Measurements from ENCODE around the gene KCNQ1. TPM values are rescaled to one million over a fixed set of nuclear protein-coding genes. Genes with fewer than 3 reads are reported as not detected.

Gene KCNQ1
- total RNA-seq, 3 donors from 2014 or later (not counting 1 experiment from before 2014, with no cell fraction given): 1.9 to 7.8 (median 3.3) TPM

GRCh38 chr11:2581151-2581930 is 136.5 kb downstream of the KCNQ1 start:
- ATAC-seq (no peak), DNase-seq (peak in 1 of 2 donors; percentile 12)
- intact Hi-C loops (cut with micrococcal nuclease): no loop called here
- no peaks in the 10 kb centered on the region for H3K36me3 Mint-ChIP-seq
- H3K4me1 Mint-ChIP-seq: no peaks in the 10 kb centered on the region
- no peaks in the 10 kb centered on the region for H3K4me1 ChIP-seq (ENCODE audit: control insufficient read depth, insufficient read depth, low read length)
- no peak overlapping the region for H3K4me3 Mint-ChIP-seq
- H3K36me3 ChIP-seq (ENCODE audit: control insufficient read depth, insufficient read depth, low read length): no peaks in the 10 kb centered on the region
- no peak overlapping the region for H3K4me3 ChIP-seq (ENCODE audit: low read length)
- 90% methylated on average over 22 of the region's 22 CpGs for WGBS (ENCODE audit: insufficient coverage)
- no peak overlapping the region for H3K27ac Mint-ChIP-seq
- H3K9me3 ChIP-seq (ENCODE audit: control insufficient read depth, insufficient read depth, low read length): no peaks in the 10 kb centered on the region
- no peaks in the 10 kb centered on the region for H3K27me3 Mint-ChIP-seq (ENCODE audit: low read depth in 2 of 2)
- no peaks in the 10 kb centered on the region for H3K9me3 Mint-ChIP-seq
- H3K27me3 ChIP-seq (ENCODE audit: control insufficient read depth, insufficient read depth, low read length): no peaks in the 10 kb centered on the region
- H3K27ac ChIP-seq (ENCODE audit: low read length): no peak overlapping the region
- TF ChIP-seq CTCF (IDR thresholded peaks at IDR 0.05): no peak

- DNase-seq (peak in 1 of 2 donors; percentile 3), ATAC-seq (no peak)
- Histone ChIP-seq H3K9me3 (ENCODE audit: control insufficient read depth, insufficient read depth, low read length) (no peaks in the 10 kb centered on the region), H3K27ac (ENCODE audit: low read length) (no peak overlapping the region), H3K4me3 (ENCODE audit: low read length) (no peak overlapping the region), H3K4me1 (ENCODE audit: control insufficient read depth, insufficient read depth, low read length) (no peaks in the 10 kb centered on the region), H3K27me3 (ENCODE audit: control insufficient read depth, insufficient read depth, low read length) (no peaks in the 10 kb centered on the region), H3K36me3 (ENCODE audit: control insufficient read depth, insufficient read depth, low read length) (no peaks in the 10 kb centered on the region)
- intact Hi-C loops (cut with micrococcal nuclease): no loop called here
- H3K27ac Mint-ChIP-seq: no peak overlapping the region
- WGBS (ENCODE audit: insufficient coverage): 88% methylated on average over 23 of the region's 23 CpGs
- TF ChIP-seq CTCF (IDR thresholded peaks at IDR 0.05): no peak
- no peak overlapping the region for H3K4me3 Mint-ChIP-seq
- no peaks in the 10 kb centered on the region for H3K36me3 Mint-ChIP-seq
- H3K27me3 Mint-ChIP-seq (ENCODE audit: low read depth in 2 of 2): no peaks in the 10 kb centered on the region
- H3K9me3 Mint-ChIP-seq: no peaks in the 10 kb centered on the region
- no peaks in the 10 kb centered on the region for H3K4me1 Mint-ChIP-seq
Observed at GRCh38 chr11:2581931-2582350, 137.1 kb downstream of the KCNQ1 start.

GRCh38 chr11:2582351-2582945 is 137.6 kb downstream of the KCNQ1 start:
- H3K9me3 Mint-ChIP-seq: no peaks in the 10 kb centered on the region
- H3K4me3 ChIP-seq (ENCODE audit: low read length): no peak overlapping the region
- DNase-seq (peak in 1 of 2 donors; percentile 10), ATAC-seq (no peak)
- TF ChIP-seq CTCF (IDR thresholded peaks at IDR 0.05): no peak
- H3K4me3 Mint-ChIP-seq: no peak overlapping the region
- no peaks in the 10 kb centered on the region for H3K36me3 Mint-ChIP-seq
- no peaks in the 10 kb centered on the region for H3K4me1 ChIP-seq (ENCODE audit: control insufficient read depth, insufficient read depth, low read length)
- H3K4me1 Mint-ChIP-seq: no peaks in the 10 kb centered on the region
- WGBS (ENCODE audit: insufficient coverage): 91% methylated on average over 12 of the region's 12 CpGs
- H3K9me3 ChIP-seq (ENCODE audit: control insufficient read depth, insufficient read depth, low read length): no peaks in the 10 kb centered on the region
- no peaks in the 10 kb centered on the region for H3K27me3 ChIP-seq (ENCODE audit: control insufficient read depth, insufficient read depth, low read length)
- H3K27ac ChIP-seq (ENCODE audit: low read length): no peak overlapping the region
- H3K36me3 ChIP-seq (ENCODE audit: control insufficient read depth, insufficient read depth, low read length): no peaks in the 10 kb centered on the region
- H3K27ac Mint-ChIP-seq: no peak overlapping the region
- no peaks in the 10 kb centered on the region for H3K27me3 Mint-ChIP-seq (ENCODE audit: low read depth in 2 of 2)
- intact Hi-C loops (cut with micrococcal nuclease): no loop called here
